ENCODE measurements around the gene FAM117A. TPM values are rescaled to one million over a fixed set of nuclear protein-coding genes. Genes with fewer than 3 reads are reported as not detected.

The FAM117A gene
- total RNA-seq, 1 donor from 2014 or later: 2.7 TPM

- H3K9me3 Mint-ChIP-seq (ENCODE audit: unreplicated experiment): no peaks in the 10 kb centered on the region
- H3K27me3 Mint-ChIP-seq (ENCODE audit: unreplicated experiment): no peaks in the 10 kb centered on the region
- H3K4me1 Mint-ChIP-seq (ENCODE audit: unreplicated experiment): peaks cover 26% of the 10 kb centered on the region
- no peak overlapping the region for H3K4me3 Mint-ChIP-seq (ENCODE audit: unreplicated experiment)
- no peak for DNase-seq (ENCODE audit: extremely low spot score, unreplicated experiment)
- H3K27ac Mint-ChIP-seq (ENCODE audit: unreplicated experiment): peak overlapping the region; percentile 31
- peaks cover 6% of the 10 kb centered on the region for H3K36me3 Mint-ChIP-seq (ENCODE audit: unreplicated experiment)
- TF ChIP-seq, protein P1, sequence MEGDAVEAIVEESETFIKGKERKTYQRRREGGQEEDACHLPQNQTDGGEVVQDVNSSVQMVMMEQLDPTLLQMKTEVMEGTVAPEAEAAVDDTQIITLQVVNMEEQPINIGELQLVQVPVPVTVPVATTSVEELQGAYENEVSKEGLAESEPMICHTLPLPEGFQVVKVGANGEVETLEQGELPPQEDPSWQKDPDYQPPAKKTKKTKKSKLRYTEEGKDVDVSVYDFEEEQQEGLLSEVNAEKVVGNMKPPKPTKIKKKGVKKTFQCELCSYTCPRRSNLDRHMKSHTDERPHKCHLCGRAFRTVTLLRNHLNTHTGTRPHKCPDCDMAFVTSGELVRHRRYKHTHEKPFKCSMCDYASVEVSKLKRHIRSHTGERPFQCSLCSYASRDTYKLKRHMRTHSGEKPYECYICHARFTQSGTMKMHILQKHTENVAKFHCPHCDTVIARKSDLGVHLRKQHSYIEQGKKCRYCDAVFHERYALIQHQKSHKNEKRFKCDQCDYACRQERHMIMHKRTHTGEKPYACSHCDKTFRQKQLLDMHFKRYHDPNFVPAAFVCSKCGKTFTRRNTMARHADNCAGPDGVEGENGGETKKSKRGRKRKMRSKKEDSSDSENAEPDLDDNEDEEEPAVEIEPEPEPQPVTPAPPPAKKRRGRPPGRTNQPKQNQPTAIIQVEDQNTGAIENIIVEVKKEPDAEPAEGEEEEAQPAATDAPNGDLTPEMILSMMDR (IDR thresholded peaks at IDR 0.05): no peak
These were observed 93.9 kb downstream of the FAM117A start for GRCh38 chr17:49670002-49670401.

DNA sequence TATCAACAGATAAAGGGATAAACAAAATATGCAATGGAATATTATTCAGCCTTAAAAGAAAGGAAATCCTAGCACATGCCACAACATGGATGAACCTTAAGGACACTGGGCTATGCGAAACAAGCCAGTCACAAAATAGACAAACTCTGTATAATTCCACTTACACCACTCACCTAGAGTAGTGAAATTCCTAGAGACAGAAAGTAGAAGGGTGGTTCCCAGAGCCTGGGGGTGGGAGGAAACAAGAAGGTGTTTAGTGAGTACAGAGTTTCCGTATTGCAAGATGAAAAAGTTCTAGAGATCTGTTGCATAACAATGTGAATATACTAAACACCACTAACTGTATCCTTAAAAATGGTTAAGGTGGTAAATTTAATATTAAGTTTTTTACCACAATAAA, 96.1 kb downstream of the FAM117A start:
- peaks cover 9% of the 10 kb centered on the region for H3K36me3 Mint-ChIP-seq (ENCODE audit: unreplicated experiment)
- H3K9me3 Mint-ChIP-seq (ENCODE audit: unreplicated experiment): no peaks in the 10 kb centered on the region
- no peak for DNase-seq (ENCODE audit: extremely low spot score, unreplicated experiment)
- H3K4me3 Mint-ChIP-seq (ENCODE audit: unreplicated experiment): no peak overlapping the region
- TF ChIP-seq, protein P1 (IDR thresholded peaks at IDR 0.05): no peak
- no peaks in the 10 kb centered on the region for H3K27me3 Mint-ChIP-seq (ENCODE audit: unreplicated experiment)
- no peak overlapping the region for H3K27ac Mint-ChIP-seq (ENCODE audit: unreplicated experiment)
- H3K4me1 Mint-ChIP-seq (ENCODE audit: unreplicated experiment): peaks cover 14% of the 10 kb centered on the region

- H3K27ac Mint-ChIP-seq (ENCODE audit: unreplicated experiment): no peak overlapping the region
- H3K9me3 Mint-ChIP-seq (ENCODE audit: unreplicated experiment): no peaks in the 10 kb centered on the region
- H3K4me1 Mint-ChIP-seq (ENCODE audit: unreplicated experiment): peaks cover 3% of the 10 kb centered on the region
- no peaks in the 10 kb centered on the region for H3K27me3 Mint-ChIP-seq (ENCODE audit: unreplicated experiment)
- H3K36me3 Mint-ChIP-seq (ENCODE audit: unreplicated experiment): peaks cover 16% of the 10 kb centered on the region
- DNase-seq (ENCODE audit: extremely low spot score, unreplicated experiment): no peak
- H3K4me3 Mint-ChIP-seq (ENCODE audit: unreplicated experiment): no peak overlapping the region
- TF ChIP-seq, protein P1 (IDR thresholded peaks at IDR 0.05): no peak
These were observed 99.2 kb downstream of the FAM117A start for GRCh38 chr17:49664706-49665211.

Other genes starting within 250 kb of the FAM117A start
- 1.3 and 1.6 TPM in 2 replicates for gene NXPH3, start 188.3 kb downstream of the FAM117A start, total RNA-seq
- 63.9 and 68.6 TPM in 2 replicates for gene SPOP, start 86.0 kb downstream of the FAM117A start, total RNA-seq
- gene SLC35B1, start 56.2 kb downstream of the FAM117A start, total RNA-seq: 60.0 and 62.0 TPM in 2 replicates
- 50.5 and 58.0 TPM in 2 replicates for gene KAT7, start 24.6 kb upstream of the FAM117A start, total RNA-seq
- gene TAC4, start 83.9 kb upstream of the FAM117A start, total RNA-seq: not detected in 2 replicates
- not detected in 2 replicates for gene DLX4, start 205.1 kb upstream of the FAM117A start, total RNA-seq
- gene DLX3, start 231.1 kb upstream of the FAM117A start, total RNA-seq: not detected in 2 replicates

All from osteocyte (in vitro differentiated cells).